Calu3 (cell line): ENCODE results near the gene FER1L5. TPM values are rescaled to one million over a fixed set of nuclear protein-coding genes. Genes with fewer than 3 reads are reported as not detected.

Source experiments
- BruUV-seq: library from RNA; stranded (reverse); fragments of 400-500 nt; replicated peaks from 2 replicates; lab custom pipeline; 2021; lab: Mats Ljungman, UMichigan
- CTCF ChIA-PET: fragments of 300-600 bp; sonication (Branson Sonifier 250); formaldehyde crosslinking; loops from one replicate; lab custom pipeline; 2022; ENCODE audit warnings: antibody characterized with exemption; lab: Charles Lee
- DNase-seq: peaks from one replicate; pipeline ENCODE4 v3.0.0; 2022
- H3K27ac Mint-ChIP-seq: one replicate; pipeline ENCODE4 v1.8.0; 2022; ENCODE audit warnings: mixed read lengths; ENCODE audit not compliant: unreplicated experiment
- H3K27me3 Mint-ChIP-seq: one replicate; pipeline ENCODE4 v1.8.0; 2022; ENCODE audit warnings: mixed read lengths; ENCODE audit not compliant: unreplicated experiment
- H3K36me3 Mint-ChIP-seq: one replicate; pipeline ENCODE4 v1.8.0; 2022; ENCODE audit warnings: mild to moderate bottlenecking, moderate library complexity, mixed read lengths; ENCODE audit not compliant: insufficient read depth, unreplicated experiment
- H3K4me1 Mint-ChIP-seq: one replicate; pipeline ENCODE4 v1.8.0; 2022; ENCODE audit warnings: mild to moderate bottlenecking, low read depth, mixed read lengths; ENCODE audit not compliant: unreplicated experiment
- H3K4me3 Mint-ChIP-seq: one replicate; pipeline ENCODE4 v1.8.0; 2022; ENCODE audit warnings: mild to moderate bottlenecking, low read depth, moderate library complexity, mixed read lengths; ENCODE audit not compliant: unreplicated experiment
- H3K9me3 Mint-ChIP-seq: one replicate; pipeline ENCODE4 v1.8.0; 2022; ENCODE audit warnings: low read depth, mixed read lengths; ENCODE audit not compliant: unreplicated experiment
- intact Hi-C: fragments of 100-400 bp; cut with micrococcal nuclease; formaldehyde crosslinking; loops from one replicate; pipeline ENCODE4 v1.10.0; 2022; ENCODE audit not compliant: unreplicated experiment
- total RNA-seq: library from RNA; stranded (reverse); gene quantifications from 2 replicates; pipeline ENCODE4 v1.2.3, GENCODE V29; 2022
- TF ChIP-seq, protein P1 (sequence below): fragments of 200-600 bp; IDR thresholded peaks from one replicate; pipeline ENCODE4 v1.8.0; 2022; ENCODE audit warnings: antibody characterized with exemption; ENCODE audit not compliant: unreplicated experiment

Gene FER1L5
- total RNA-seq, 1 experiment from 2014 or later: not detected

DNA sequence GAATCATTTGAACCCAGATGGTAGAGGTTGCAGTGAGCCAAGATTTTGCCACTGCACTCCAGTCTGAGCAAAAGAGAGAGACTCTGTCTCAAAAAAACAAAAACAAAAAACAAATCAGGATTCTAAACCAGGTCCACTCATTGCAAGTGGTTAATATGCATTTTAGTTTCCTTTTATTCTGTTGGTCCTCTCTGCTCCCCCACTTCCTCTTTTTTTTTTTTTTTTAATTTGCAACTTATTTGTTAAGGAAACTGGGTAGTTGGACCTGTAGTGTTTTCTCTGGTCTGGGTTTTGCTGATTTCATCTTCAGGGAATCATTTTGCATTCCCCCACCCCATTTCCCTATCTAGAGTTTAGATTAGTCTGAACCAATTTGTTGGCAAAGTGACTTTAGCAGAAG is 14.0 kb downstream of the FER1L5 start:
- CTCF ChIA-PET: no interaction called here
- Mint-ChIP-seq H3K4me1 (no peaks in the 10 kb centered on the region), H3K27me3 (peaks cover 11% of the 10 kb centered on the region), H3K9me3 (peaks cover 2% of the 10 kb centered on the region), H3K27ac (no peak overlapping the region), H3K4me3 (no peak overlapping the region), H3K36me3 (no peaks in the 10 kb centered on the region)
- no TSS peak for BruUV-seq
- intact Hi-C loops: no loop called here
- DNase-seq: no peak
- TF ChIP-seq, protein P1, sequence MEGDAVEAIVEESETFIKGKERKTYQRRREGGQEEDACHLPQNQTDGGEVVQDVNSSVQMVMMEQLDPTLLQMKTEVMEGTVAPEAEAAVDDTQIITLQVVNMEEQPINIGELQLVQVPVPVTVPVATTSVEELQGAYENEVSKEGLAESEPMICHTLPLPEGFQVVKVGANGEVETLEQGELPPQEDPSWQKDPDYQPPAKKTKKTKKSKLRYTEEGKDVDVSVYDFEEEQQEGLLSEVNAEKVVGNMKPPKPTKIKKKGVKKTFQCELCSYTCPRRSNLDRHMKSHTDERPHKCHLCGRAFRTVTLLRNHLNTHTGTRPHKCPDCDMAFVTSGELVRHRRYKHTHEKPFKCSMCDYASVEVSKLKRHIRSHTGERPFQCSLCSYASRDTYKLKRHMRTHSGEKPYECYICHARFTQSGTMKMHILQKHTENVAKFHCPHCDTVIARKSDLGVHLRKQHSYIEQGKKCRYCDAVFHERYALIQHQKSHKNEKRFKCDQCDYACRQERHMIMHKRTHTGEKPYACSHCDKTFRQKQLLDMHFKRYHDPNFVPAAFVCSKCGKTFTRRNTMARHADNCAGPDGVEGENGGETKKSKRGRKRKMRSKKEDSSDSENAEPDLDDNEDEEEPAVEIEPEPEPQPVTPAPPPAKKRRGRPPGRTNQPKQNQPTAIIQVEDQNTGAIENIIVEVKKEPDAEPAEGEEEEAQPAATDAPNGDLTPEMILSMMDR: no peak

DNA sequence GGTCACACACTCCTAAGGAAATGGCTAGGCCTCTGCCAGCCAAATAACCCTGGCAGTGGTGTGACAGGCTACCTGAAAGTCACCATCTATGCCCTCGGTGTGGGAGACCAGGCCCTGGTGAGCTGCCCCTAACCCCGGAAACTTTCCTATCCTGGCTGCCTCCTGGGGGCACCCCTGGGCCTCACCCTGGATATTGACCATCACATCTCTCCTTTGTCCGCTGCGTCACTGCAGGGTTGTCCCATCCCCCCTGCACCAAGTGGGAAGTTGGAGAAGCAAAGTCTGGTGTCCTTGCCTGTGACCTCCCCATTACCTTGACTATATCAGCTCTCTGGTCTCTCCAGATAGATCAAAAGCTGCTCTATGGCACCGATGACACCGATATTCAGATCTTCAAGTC is 18.8 kb downstream of the FER1L5 start:
- no peak overlapping the region for H3K4me3 Mint-ChIP-seq
- no peak for DNase-seq
- H3K4me1 Mint-ChIP-seq: peaks cover 33% of the 10 kb centered on the region
- no TSS peak for BruUV-seq
- peaks cover 17% of the 10 kb centered on the region for H3K36me3 Mint-ChIP-seq
- intact Hi-C loops: no loop called here
- TF ChIP-seq, protein P1: no peak
- H3K9me3 Mint-ChIP-seq: peaks cover 4% of the 10 kb centered on the region
- H3K27ac Mint-ChIP-seq: no peak overlapping the region
- CTCF ChIA-PET: no interaction called here
- H3K27me3 Mint-ChIP-seq: no peaks in the 10 kb centered on the region

DNA sequence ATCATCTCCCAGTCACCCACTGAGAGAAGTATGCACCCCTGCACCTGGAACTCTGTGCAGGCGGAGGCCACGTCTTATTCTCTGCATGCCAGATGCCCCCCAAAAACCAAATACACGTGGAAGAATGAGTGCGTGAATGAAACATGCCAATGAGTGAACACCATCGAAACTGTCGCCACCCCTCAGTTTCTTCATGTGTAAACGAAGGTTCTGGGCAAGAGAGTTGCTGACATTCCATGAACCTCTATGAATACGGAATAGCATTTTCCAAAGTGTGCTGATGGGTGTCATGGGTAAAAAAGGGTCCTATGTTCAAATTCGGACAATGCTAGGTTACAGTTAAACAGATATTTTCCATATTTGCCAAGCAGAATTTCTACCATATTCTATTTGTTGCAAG is 19.8 kb downstream of the FER1L5 start:
- BruUV-seq: no TSS peak
- peaks cover 17% of the 10 kb centered on the region for H3K36me3 Mint-ChIP-seq
- peaks cover 33% of the 10 kb centered on the region for H3K4me1 Mint-ChIP-seq
- TF ChIP-seq, protein P1: no peak
- no peak for DNase-seq
- peaks cover 4% of the 10 kb centered on the region for H3K9me3 Mint-ChIP-seq
- intact Hi-C loops: no loop called here
- no peaks in the 10 kb centered on the region for H3K27me3 Mint-ChIP-seq
- H3K4me3 Mint-ChIP-seq: no peak overlapping the region
- CTCF ChIA-PET: no interaction called here
- H3K27ac Mint-ChIP-seq: no peak overlapping the region

DNA sequence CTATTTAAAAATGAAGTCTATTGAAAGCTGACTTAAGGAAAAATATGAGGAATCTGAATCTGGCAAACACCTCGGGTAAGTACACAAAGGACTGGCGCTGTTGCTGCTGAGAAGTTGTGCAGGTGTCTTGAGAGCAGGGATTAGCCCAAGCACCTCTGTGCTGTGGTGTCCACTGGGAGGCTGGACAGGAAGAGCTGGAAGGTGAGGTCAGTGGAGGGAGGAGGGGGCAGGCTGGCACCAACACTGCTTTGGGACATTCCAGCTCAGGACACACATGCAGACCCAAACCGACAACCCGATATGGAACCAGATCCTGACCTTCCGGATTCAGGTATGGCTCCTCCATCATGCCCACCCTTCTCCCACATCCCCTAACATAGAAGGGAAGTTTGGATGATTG is 20.6 kb downstream of the FER1L5 start:
- BruUV-seq: no TSS peak
- TF ChIP-seq, protein P1: no peak
- Mint-ChIP-seq H3K27me3 (no peaks in the 10 kb centered on the region), H3K27ac (peak overlapping the region; percentile 79), H3K4me3 (no peak overlapping the region), H3K9me3 (peaks cover 4% of the 10 kb centered on the region), H3K36me3 (peaks cover 17% of the 10 kb centered on the region), H3K4me1 (peaks cover 33% of the 10 kb centered on the region)
- intact Hi-C loops: no loop called here
- no peak for DNase-seq
- CTCF ChIA-PET: no interaction called here
